ENCODE data around the gene WIPF2. TPM values are rescaled to one million over a fixed set of nuclear protein-coding genes. Genes with fewer than 3 reads are reported as not detected.
"Not testable (repeated sequence)": the region's sequence is repeated elsewhere in the genome, so short reads cannot be mapped to it uniquely, and the experiment has no call there.

Gene WIPF2
- total RNA-seq, 1 donor = 4.6 TPM

GRCh38 chr17:40291281-40291664, 72.2 kb downstream of the WIPF2 start:
- no peak for DNase-seq (ENCODE audit: low read depth in 2 of 3, low spot score in 2 of 3)

- DNase-seq (ENCODE audit: low read depth in 2 of 3, low spot score in 2 of 3) = no peak
Measured at GRCh38 chr17:40293363-40293762, 74.3 kb downstream of the WIPF2 start.

- DNase-seq (ENCODE audit: low read depth in 2 of 3, low spot score in 2 of 3) = no peak
Measured at GRCh38 chr17:40295488-40296436, 76.7 kb downstream of the WIPF2 start.

GRCh38 chr17:40297511-40297910, 78.4 kb downstream of the WIPF2 start:
- no peak for DNase-seq (ENCODE audit: low read depth in 2 of 3, low spot score in 2 of 3)

- DNase-seq (ENCODE audit: low read depth in 2 of 3, low spot score in 2 of 3) = no peak
Measured at GRCh38 chr17:40298726-40299125, 79.6 kb downstream of the WIPF2 start.

GRCh38 chr17:40299159-40299757, 80.2 kb downstream of the WIPF2 start:
- not testable (repeated sequence) for DNase-seq (ENCODE audit: low read depth in 2 of 3, low spot score in 2 of 3)

- DNase-seq (ENCODE audit: low read depth in 2 of 3, low spot score in 2 of 3) = peak in 1 of 3 donors; percentile 53
Measured at GRCh38 chr17:40301315-40301714, 82.2 kb downstream of the WIPF2 start.

- peak in 2 of 3 donors; percentile 74 to 87 for DNase-seq (ENCODE audit: low read depth in 2 of 3, low spot score in 2 of 3)
Measured at GRCh38 chr17:40303009-40303657, 84.0 kb downstream of the WIPF2 start.

- DNase-seq (ENCODE audit: low read depth in 2 of 3, low spot score in 2 of 3) = no peak
Measured at GRCh38 chr17:40303708-40304551, 84.8 kb downstream of the WIPF2 start.

GRCh38 chr17:40304552-40304863, 85.4 kb downstream of the WIPF2 start:
- DNase-seq (ENCODE audit: low read depth in 2 of 3, low spot score in 2 of 3) = not testable (repeated sequence)

GRCh38 chr17:40304866-40305265, 85.8 kb downstream of the WIPF2 start:
- DNase-seq (ENCODE audit: low read depth in 2 of 3, low spot score in 2 of 3) = not testable (repeated sequence)

GRCh38 chr17:40306395-40306794, 87.3 kb downstream of the WIPF2 start:
- DNase-seq (ENCODE audit: low read depth in 2 of 3, low spot score in 2 of 3) = no peak

- no peak for DNase-seq (ENCODE audit: low read depth in 2 of 3, low spot score in 2 of 3)
Measured at GRCh38 chr17:40307001-40307730, 88.1 kb downstream of the WIPF2 start.

GRCh38 chr17:40307740-40308239, 88.7 kb downstream of the WIPF2 start:
- no peak for DNase-seq (ENCODE audit: low read depth in 2 of 3, low spot score in 2 of 3)

GRCh38 chr17:40309031-40309948, 90.2 kb downstream of the WIPF2 start, which contains the start of gene RARA:
Gene RARA (plus strand): TSS chr17:40309180. CDS start chr17:40331219, 22,039 bp downstream.
- no peak for DNase-seq (ENCODE audit: low read depth in 2 of 3, low spot score in 2 of 3)

- DNase-seq (ENCODE audit: low read depth in 2 of 3, low spot score in 2 of 3) = no peak
Measured at GRCh38 chr17:40309949-40310510, 90.9 kb downstream of the WIPF2 start.

GRCh38 chr17:40310882-40311391, 91.8 kb downstream of the WIPF2 start:
- DNase-seq (ENCODE audit: low read depth in 2 of 3, low spot score in 2 of 3) = no peak

- DNase-seq (ENCODE audit: low read depth in 2 of 3, low spot score in 2 of 3) = peak in 2 of 3 donors; percentile 53 to 74
Measured at GRCh38 chr17:40311575-40311974, 92.5 kb downstream of the WIPF2 start.
